SK-N-SH (cell line): ENCODE data around the gene BRPF3. TPM values are rescaled to one million over a fixed set of nuclear protein-coding genes. Genes with fewer than 3 reads are reported as not detected.

ENCODE experiments used
- CTCF ChIA-PET: fragments of 300-600, 350-600 bp; formaldehyde crosslinking; extraction: SDS; loops from one replicate; lab custom pipeline; 2021; lab: Yijun Ruan, JAX
- POLR2A ChIA-PET: fragments of 350-600 bp; sonication (Branson Sonifier 250); formaldehyde crosslinking; extraction: SDS; loops from one replicate; lab custom pipeline; 2020; ENCODE audit warnings: antibody characterized with exemption, inconsistent platforms; lab: Yijun Ruan, JAX
- DNase-seq: peaks from one replicate; pipeline ENCODE4 v3.0.0; 2012
- H2AFZ ChIP-seq: fragments of 200-600 bp; sonication (generic); 2 replicates; pipeline ENCODE4 v1.8.1; 2016; ENCODE audit warnings: antibody characterized with exemption, mild to moderate bottlenecking, low read depth
- H3F3A ChIP-seq: fragments of 200-600 bp; sonication (generic); replicated peaks from 2 replicates; pipeline ENCODE3; 2016; ENCODE audit warnings: antibody characterized with exemption, mild to moderate bottlenecking; ENCODE audit not compliant: insufficient read depth
- H3K27ac ChIP-seq, 2 experiments: fragments of 200-500 bp in 1 of 2; fragments of 200-600 bp in 1 of 2; sonication (Bioruptor generic) in 1 of 2; sonication (generic), shearing (Covaris generic) in 1 of 2; 2 replicates each; pipeline versions ENCODE4 v1.5.1 to v1.6.1; 2014 to 2016; ENCODE audit warnings: low read depth in 2 of 2, inconsistent platforms in 1 of 2, low read length in 1 of 2, mild to moderate bottlenecking in 1 of 2, mixed read lengths in 1 of 2
- H3K27me3 ChIP-seq: fragments of 200-600 bp; sonication (generic), shearing (Covaris generic); 2 replicates; pipeline ENCODE4 v1.6.1; 2016; ENCODE audit warnings: mixed run types; ENCODE audit not compliant: insufficient read depth
- H3K36me3 ChIP-seq, 2 experiments: fragments of 200-500 bp in 1 of 2; fragments of 200-600 bp in 1 of 2; sonication (Bioruptor generic) in 1 of 2; sonication (generic) in 1 of 2; replicated peaks in 1 of 2; 2 replicates each; pipeline versions ENCODE3 to v1.5.1; 2014 to 2016; ENCODE audit warnings: low read length in 1 of 2, mild to moderate bottlenecking in 1 of 2; ENCODE audit not compliant: insufficient read depth in 2 of 2, control insufficient read depth in 1 of 2
- H3K4me1 ChIP-seq, 2 experiments: fragments of 200-500 bp in 1 of 2; fragments of 200-600 bp in 1 of 2; sonication (Bioruptor generic) in 1 of 2; sonication (generic), shearing (Covaris generic) in 1 of 2; 2 replicates each; pipeline versions ENCODE4 v1.5.1 to v1.6.1; 2014 to 2016; ENCODE audit warnings: low read depth in 1 of 2, low read length in 1 of 2, mixed run types in 1 of 2; ENCODE audit not compliant: insufficient read depth in 2 of 2, control insufficient read depth in 1 of 2
- H3K4me2 ChIP-seq: fragments of 200-600 bp; sonication (generic), shearing (Covaris generic); 2 replicates; pipeline ENCODE4 v1.6.1; 2017; ENCODE audit warnings: mixed run types
- H3K4me3 ChIP-seq, 2 experiments: fragments of 200-500 bp in 1 of 2; fragments of 200-600 bp in 1 of 2; sonication (Bioruptor generic) in 1 of 2; sonication (generic), shearing (Covaris generic) in 1 of 2; 2 replicates each; pipeline versions ENCODE4 v1.5.1 to v1.8.1; 2014 to 2016; ENCODE audit warnings: low read depth in 2 of 2, inconsistent platforms in 1 of 2, low read length in 1 of 2, mild to moderate bottlenecking in 1 of 2, mixed read lengths in 1 of 2, moderate library complexity in 1 of 2
- H3K79me2 ChIP-seq: fragments of 200-600 bp; sonication (generic); 2 replicates; pipeline ENCODE4 v1.8.1; 2017; ENCODE audit warnings: mild to moderate bottlenecking; ENCODE audit not compliant: insufficient read depth
- H3K9ac ChIP-seq: fragments of 200-600 bp; sonication (generic); 2 replicates; pipeline ENCODE4 v1.6.1; 2017; ENCODE audit warnings: mixed run types
- H3K9me2 ChIP-seq: fragments of 200-600 bp; sonication (generic); 2 replicates; pipeline ENCODE4 v1.6.1; 2017; ENCODE audit warnings: mixed run types
- H3K9me3 ChIP-seq: fragments of 200-600 bp; sonication (generic); 2 replicates; pipeline ENCODE4 v1.6.1; 2017; ENCODE audit warnings: mixed run types, mild to moderate bottlenecking, moderate library complexity
- H4K20me1 ChIP-seq: fragments of 200-600 bp; sonication (generic); 2 replicates; pipeline ENCODE4 v1.6.1; 2017; ENCODE audit warnings: mild to moderate bottlenecking, mixed run types; ENCODE audit not compliant: insufficient read depth
- CHD2 ChIP-seq: fragments of 150-350 bp; IDR thresholded peaks from 2 replicates; pipeline ENCODE4 v1.6.1; 2018; ENCODE audit warnings: low read length; ENCODE audit not compliant: partially characterized antibody
- CTCF ChIP-seq: fragments of 200-600 bp; sonication (generic); IDR thresholded peaks from 2 replicates; pipeline ENCODE4 v1.6.1; 2017; ENCODE audit warnings: antibody characterized with exemption, mild to moderate bottlenecking, moderate library complexity
- ELF1 ChIP-seq: IDR thresholded peaks from 2 replicates; pipeline ENCODE4 v1.4.0; 2012
- EP300 ChIP-seq, 2 experiments: IDR thresholded peaks; 2 replicates each; pipeline versions ENCODE4 v1.4.0 to v1.6.1; 2012; ENCODE audit warnings: borderline replicate concordance in 1 of 2, low read depth in 1 of 2, low read length in 1 of 2
- IRF3 ChIP-seq: fragments of 150-350 bp; IDR thresholded peaks from 2 replicates; pipeline ENCODE4 v1.6.1; 2016; ENCODE audit warnings: mild to moderate bottlenecking, low read depth, low read length
- JUND ChIP-seq: IDR thresholded peaks from 2 replicates; pipeline ENCODE4 v1.4.0; 2012
- MAX ChIP-seq: IDR thresholded peaks from 2 replicates; pipeline ENCODE4 v1.4.0; 2012; ENCODE audit warnings: low read depth
- MEF2A ChIP-seq: IDR thresholded peaks from 2 replicates; pipeline ENCODE4 v1.4.0; 2012; ENCODE audit warnings: low read depth, borderline replicate concordance
- MXI1 ChIP-seq: IDR thresholded peaks from 2 replicates; pipeline ENCODE4 v1.6.1; 2012; ENCODE audit warnings: mild to moderate bottlenecking, low read depth, low read length, improper control_type of control experiment
- NRF1 ChIP-seq: IDR thresholded peaks from 2 replicates; pipeline ENCODE4 v1.6.1; 2012; ENCODE audit warnings: low read depth, mild to moderate bottlenecking, low read length
- PBX3 ChIP-seq: IDR thresholded peaks from 2 replicates; pipeline ENCODE4; 2012
- POLR2AphosphoS5 ChIP-seq: IDR thresholded peaks from 2 replicates; pipeline ENCODE4 v1.6.1; 2012; ENCODE audit warnings: low read depth, low read length
- RAD21 ChIP-seq: IDR thresholded peaks from 2 replicates; pipeline ENCODE4 v1.6.1; 2012; ENCODE audit warnings: mild to moderate bottlenecking, low read length
- RCOR1 ChIP-seq: fragments of 150-350 bp; IDR thresholded peaks from 2 replicates; pipeline ENCODE4 v1.6.1; 2017; ENCODE audit warnings: antibody characterized with exemption, low read length
- RFX5 ChIP-seq: IDR thresholded peaks from 2 replicates; pipeline ENCODE4 v1.6.1; 2012; ENCODE audit warnings: mild to moderate bottlenecking, improper control_type of control experiment, low read length
- RXRA ChIP-seq: IDR thresholded peaks from 2 replicates; pipeline ENCODE4 v1.4.0; 2012; ENCODE audit warnings: low read depth, mild to moderate bottlenecking, borderline replicate concordance
- SIN3A ChIP-seq: IDR thresholded peaks from 2 replicates; pipeline ENCODE4 v1.6.1; 2012; ENCODE audit warnings: low read depth, mild to moderate bottlenecking, low read length, moderate library complexity, borderline replicate concordance
- SMC3 ChIP-seq: IDR thresholded peaks from 2 replicates; pipeline ENCODE4 v1.6.1; 2012; ENCODE audit warnings: low read depth, low read length, improper control_type of control experiment
- TCF12 ChIP-seq: IDR thresholded peaks from 2 replicates; pipeline ENCODE4 v1.4.0; 2012
- USF1 ChIP-seq: IDR thresholded peaks from 2 replicates; pipeline ENCODE4 v1.4.0; 2012; ENCODE audit warnings: low read depth, borderline replicate concordance
- WGBS: methylation state at CpG from one replicate; pipeline ENCODE4 v1.1.6; 2017; ENCODE audit warnings: low lambda C conversion rate; 5-methylcytosine and 5-hydroxymethylcytosine counted together
- polyA plus RNA-seq, 3 experiments: library from polyadenylated mRNA; depleted of rRNA; stranded (reverse); fragments of >200 nt; gene quantifications; 2 replicates each; pipeline ENCODE4 v1.2.3, GENCODE V29; 2012

Gene BRPF3
- polyA plus RNA-seq, 1 of the 3 experiments (the other 2 are of a cell fraction) = 15.4 TPM

GRCh38 chr6:36198986-36199385 lies 2.4 kb downstream of the BRPF3 start:
- Histone ChIP-seq H3K4me3 (no peak overlapping the region), H3K9me2 (no peaks in the 10 kb centered on the region), H3K9ac (no peak overlapping the region), H3F3A (peaks cover 6% of the 10 kb centered on the region), H3K9me3 (no peaks in the 10 kb centered on the region), H3K36me3 (peaks cover 30 to 45% of the 10 kb centered on the region in 2 experiments), H2AFZ (no peak overlapping the region), H4K20me1 (peaks cover 39% of the 10 kb centered on the region), H3K79me2 (peaks cover 68% of the 10 kb centered on the region), H3K4me1 (peaks cover 6 to 16% of the 10 kb centered on the region in 2 experiments; a peak in 2 of 4 replicates), H3K27ac (no peak overlapping the region; a peak in 1 of 4 replicates), H3K27me3 (no peaks in the 10 kb centered on the region), H3K4me2 (no peak overlapping the region)
- no peak for TF ChIP-seq RFX5
- no peak for TF ChIP-seq CTCF
- no peak for TF ChIP-seq NRF1
- TF ChIP-seq IRF3 = no peak
- TF ChIP-seq MXI1 = no peak
- no peak for TF ChIP-seq USF1
- no peak for TF ChIP-seq EP300 (IDR thresholded peaks at IDR 0.05; ENCODE audit: borderline replicate concordance in 1 of 2, low read depth in 1 of 2, low read length in 1 of 2)
- TF ChIP-seq SIN3A = no peak
- no peak for TF ChIP-seq CHD2
- no peak for TF ChIP-seq JUND
- TF ChIP-seq ELF1 = no peak
- TF ChIP-seq MAX = no peak
- TF ChIP-seq RXRA = no peak
- TF ChIP-seq TCF12 = no peak
- no peak for TF ChIP-seq RAD21
- TF ChIP-seq RCOR1 = no peak
- no peak for TF ChIP-seq MEF2A
- TF ChIP-seq POLR2AphosphoS5 = no peak
- TF ChIP-seq PBX3 = no peak
- no peak for TF ChIP-seq SMC3
- WGBS = 100% methylated on average over 9 of the region's 9 CpGs
- DNase-seq = no peak
- CTCF ChIA-PET = interaction anchor here (1.6 to 2.4 kb wide), 2 partner anchors 104 kb away, joined by 3 to 12 read pairs; no protein-coding TSS in a partner anchor
- POLR2A ChIA-PET = interaction anchor here (0.5 to 1.1 kb wide), 2 partner anchors 12 to 41 kb away, joined by 3 read pairs; no protein-coding TSS in a partner anchor
